Colon (tissue), 2 donors: ENCODE results near the gene PTPN14.
"Not testable (repeated sequence)": the region's sequence is repeated elsewhere in the genome, so short reads cannot be mapped to it uniquely, and the experiment has no call there.

Experiments
- FAIRE-seq: peaks from 2 replicates; lab custom pipeline; 2012; peaks lifted over from hg19 to GRCh38; lab: Jason Lieb, UNC
- donor health status: control.
- donor health status: control.

PTPN14 gene

GRCh38 chr1:214541206-214541605, 10.2 kb downstream of the PTPN14 start:
- FAIRE-seq: no peak

- no peak for FAIRE-seq
These were observed 11.1 kb downstream of the PTPN14 start for GRCh38 chr1:214540324-214540723.

- no peak for FAIRE-seq
These were observed 12.9 kb downstream of the PTPN14 start for GRCh38 chr1:214538496-214538895.

- no peak for FAIRE-seq
These were observed 13.4 kb downstream of the PTPN14 start for GRCh38 chr1:214537872-214538473.

- no peak for FAIRE-seq
These were observed 14.2 kb downstream of the PTPN14 start for GRCh38 chr1:214537219-214537618.

- no peak for FAIRE-seq
These were observed 19.3 kb downstream of the PTPN14 start for GRCh38 chr1:214532070-214532469.

GRCh38 chr1:214525535-214526019, 25.8 kb downstream of the PTPN14 start:
- no peak for FAIRE-seq

- FAIRE-seq: no peak
These were observed 26.6 kb downstream of the PTPN14 start for GRCh38 chr1:214524824-214525223.

GRCh38 chr1:214523124-214523824, 28.1 kb downstream of the PTPN14 start:
- no peak for FAIRE-seq

GRCh38 chr1:214521458-214521857, 29.9 kb downstream of the PTPN14 start:
- FAIRE-seq: not testable (repeated sequence)

- FAIRE-seq: no peak
These were observed 30.7 kb downstream of the PTPN14 start for GRCh38 chr1:214520544-214521165.

- no peak for FAIRE-seq
These were observed 33.0 kb downstream of the PTPN14 start for GRCh38 chr1:214518361-214518760.

GRCh38 chr1:214516434-214517326, 34.7 kb downstream of the PTPN14 start:
- FAIRE-seq: no peak

GRCh38 chr1:214515544-214516433, 35.6 kb downstream of the PTPN14 start:
- FAIRE-seq: no peak

GRCh38 chr1:214514819-214515383, 36.5 kb downstream of the PTPN14 start:
- FAIRE-seq: no peak

- no peak for FAIRE-seq
These were observed 37.2 kb downstream of the PTPN14 start for GRCh38 chr1:214514032-214514818.

- no peak for FAIRE-seq
These were observed 38.0 kb downstream of the PTPN14 start for GRCh38 chr1:214513394-214513793.

GRCh38 chr1:214511639-214511998, 39.8 kb downstream of the PTPN14 start:
- FAIRE-seq: no peak

- FAIRE-seq: no peak
These were observed 40.3 kb downstream of the PTPN14 start for GRCh38 chr1:214510914-214511638.
